GM18505 (cell line): ENCODE results near the gene FNDC3A.

Source experiments
- ATAC-seq: cut with Tn5 transposase; IDR thresholded peaks from one replicate; pipeline ENCODE4 v1.9.1; 2021; ENCODE audit not compliant: unreplicated experiment
- POLR2A ChIP-seq: IDR thresholded peaks from 4 replicates; pipeline ENCODE4 v1.6.1; 2011; ENCODE audit warnings: borderline replicate concordance; ENCODE audit not compliant: insufficient read depth, insufficient read length; ENCODE audit errors: extremely low read depth

The FNDC3A gene

GRCh38 chr13:49190901-49191300, 215.2 kb downstream of the FNDC3A start:
- no peak for TF ChIP-seq POLR2A
- no peak for ATAC-seq

DNA sequence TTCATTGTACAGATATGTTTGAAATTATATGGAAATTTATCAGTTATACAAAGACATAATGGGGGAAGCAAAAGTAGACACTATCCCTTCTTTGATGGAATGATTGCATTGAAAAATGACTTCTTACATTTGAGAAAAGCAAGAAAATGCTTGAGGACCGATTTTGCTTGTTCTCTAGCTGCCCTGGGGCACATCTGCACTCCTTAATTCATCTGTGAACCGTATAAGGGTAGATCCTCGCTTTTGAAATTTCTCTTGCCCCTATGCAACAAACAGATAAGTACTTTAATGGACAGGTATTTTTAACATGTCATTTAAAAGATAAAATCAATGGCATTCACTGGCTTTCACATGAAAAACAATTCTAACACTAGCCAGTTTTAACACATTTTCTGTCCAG, 230.9 kb downstream of the FNDC3A start:
- no peak for TF ChIP-seq POLR2A
- ATAC-seq, result no peak

DNA sequence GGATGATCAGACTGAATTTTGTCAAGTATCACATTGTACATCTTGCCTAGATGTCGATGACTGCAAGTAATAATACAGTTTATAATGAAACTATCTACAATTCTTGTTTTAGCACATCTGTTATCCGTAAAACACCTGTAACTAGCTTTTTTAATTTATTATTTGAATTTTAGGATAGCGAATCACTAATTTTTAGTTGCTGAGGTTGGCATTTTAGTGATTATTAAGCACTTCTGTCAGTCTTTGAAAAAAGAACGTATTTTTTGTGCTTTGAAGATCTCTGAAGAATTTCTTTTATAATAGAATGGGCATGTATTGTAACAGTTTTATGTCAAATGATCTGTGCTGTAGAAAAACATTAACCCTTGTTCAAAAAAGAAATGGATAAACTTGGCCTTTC, 232.9 kb downstream of the FNDC3A start:
- no peak for ATAC-seq
- no peak for TF ChIP-seq POLR2A

GRCh38 chr13:49210114-49210513, 234.4 kb downstream of the FNDC3A start:
- no peak for ATAC-seq
- no peak for TF ChIP-seq POLR2A

GRCh38 chr13:49210669-49211068, 235.0 kb downstream of the FNDC3A start:
- no peak for ATAC-seq
- no peak for TF ChIP-seq POLR2A

- TF ChIP-seq POLR2A, result no peak
- ATAC-seq, result no peak
These were observed 237.8 kb downstream of the FNDC3A start for GRCh38 chr13:49213539-49213938.

DNA sequence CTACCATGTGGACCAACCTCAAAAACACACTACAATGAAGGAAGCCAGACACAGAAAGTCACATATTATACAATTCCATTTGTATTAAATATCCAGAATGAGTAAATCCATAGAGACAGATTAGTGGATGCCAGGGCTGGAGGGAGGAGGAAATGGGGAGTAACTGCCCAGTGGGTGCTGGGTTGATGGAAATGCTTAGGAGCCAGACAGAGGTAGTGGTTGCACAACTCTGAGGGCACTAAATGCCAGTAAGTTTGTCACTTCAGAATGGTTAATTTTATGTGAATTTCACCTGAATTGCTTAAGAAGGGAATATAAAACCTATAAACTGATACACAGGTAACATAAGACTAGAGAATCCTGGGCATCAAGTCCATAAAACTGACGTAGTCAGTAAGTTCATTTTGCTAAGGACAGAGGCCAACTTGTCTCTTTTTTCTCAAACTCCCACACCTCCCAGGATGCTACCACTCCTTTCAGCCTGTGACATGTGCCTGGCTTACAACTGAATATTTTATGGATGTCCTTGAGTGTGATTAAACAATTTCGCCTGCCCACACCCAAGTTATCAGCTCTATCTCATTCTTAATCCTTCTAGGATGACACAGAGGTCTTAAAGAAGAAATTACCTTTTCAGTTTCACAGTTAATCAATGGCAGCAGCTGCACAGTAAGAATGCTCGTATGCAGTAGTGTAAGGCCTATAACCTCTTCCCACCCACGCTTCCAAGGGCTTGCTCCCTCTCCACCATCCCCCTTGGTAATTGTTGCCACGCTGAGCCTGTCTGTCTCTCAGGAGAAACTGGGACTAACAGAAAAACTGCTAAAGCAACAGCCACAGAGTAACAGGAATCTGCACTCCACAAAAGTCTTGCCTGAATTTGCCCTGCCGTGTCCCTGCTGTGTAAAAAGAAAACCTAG, 238.5 kb downstream of the FNDC3A start:
- TF ChIP-seq POLR2A, result no peak
- no peak for ATAC-seq

DNA sequence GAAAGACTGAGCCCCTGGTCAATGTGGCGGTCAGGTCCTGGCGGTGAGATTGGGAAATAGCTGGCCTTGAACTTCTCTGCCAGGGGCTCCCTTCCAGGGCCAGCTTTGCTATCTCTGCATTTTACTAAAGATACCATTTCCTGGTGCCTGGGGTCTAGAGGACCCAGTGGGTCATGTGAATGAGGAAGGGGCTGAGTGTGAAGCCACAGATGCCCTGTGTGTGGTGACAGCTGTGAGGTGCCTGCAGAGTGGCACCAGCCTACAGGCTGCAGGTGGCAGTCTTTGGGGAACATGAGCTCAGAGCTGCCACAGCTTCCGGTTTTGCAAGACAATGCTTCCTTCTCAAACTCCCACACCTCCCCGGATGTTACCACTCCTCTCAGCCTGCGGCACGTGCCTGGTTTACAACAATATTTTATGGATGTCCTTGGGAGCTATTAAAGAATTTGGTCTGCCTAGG, 239.2 kb downstream of the FNDC3A start:
- ATAC-seq, result no peak
- TF ChIP-seq POLR2A, result no peak

- no peak for ATAC-seq
- no peak for TF ChIP-seq POLR2A
These were observed 240.6 kb downstream of the FNDC3A start for GRCh38 chr13:49216334-49216733.

DNA sequence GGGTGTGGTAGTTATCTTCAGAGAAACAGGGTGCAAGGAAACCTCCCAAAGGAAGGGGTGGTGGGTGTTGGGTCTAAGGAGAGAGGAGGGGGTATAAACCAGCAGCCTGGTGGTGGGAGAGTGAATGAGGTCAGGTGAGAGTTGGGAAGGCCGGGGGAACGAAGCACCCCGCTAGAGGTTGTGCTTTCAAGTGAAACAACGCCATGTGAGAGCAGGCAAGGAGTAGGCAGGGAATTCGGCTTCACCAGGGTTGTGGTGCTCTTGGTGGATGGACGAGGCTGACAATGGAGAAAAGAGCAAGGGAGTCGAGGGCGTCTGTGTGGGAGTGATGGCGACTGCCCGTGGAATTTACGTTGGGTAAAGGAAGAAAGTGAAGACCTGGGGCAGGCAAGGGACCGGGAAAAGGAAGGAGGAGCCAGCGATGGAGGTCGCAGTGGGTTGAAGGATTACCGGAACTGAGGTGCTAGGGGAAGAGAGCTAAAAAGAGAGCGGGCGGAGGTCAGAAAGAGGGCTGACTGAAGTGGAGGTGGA, 242.3 kb downstream of the FNDC3A start:
- TF ChIP-seq POLR2A, result no peak
- ATAC-seq, result no peak

DNA sequence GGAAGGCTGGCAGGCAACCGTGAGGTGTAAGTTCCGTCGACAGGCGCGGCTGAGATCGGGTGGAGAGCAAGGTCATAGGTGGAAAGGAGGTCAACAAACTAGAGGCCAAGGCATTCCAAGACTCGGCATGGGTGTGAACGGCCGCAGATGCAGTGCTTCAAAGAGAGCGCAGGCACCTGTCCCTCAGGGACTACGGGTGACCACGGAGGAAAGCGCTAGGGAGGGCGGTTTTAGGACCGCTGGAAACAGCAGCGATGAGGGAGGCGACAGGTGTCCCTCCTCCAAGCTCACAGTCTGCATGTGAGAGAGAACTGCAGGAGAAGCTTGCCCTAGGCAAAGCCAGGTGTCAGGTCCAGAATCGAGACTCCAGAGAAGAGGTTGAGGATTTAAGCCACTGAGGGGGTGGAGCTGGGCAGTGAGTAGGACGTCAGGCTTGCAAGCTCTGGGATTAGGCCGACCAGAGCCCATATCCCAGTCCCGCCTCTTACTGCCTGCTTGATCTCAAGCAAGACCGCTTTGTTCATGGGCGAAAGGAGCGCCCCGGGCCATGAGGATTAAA, 242.9 kb downstream of the FNDC3A start:
- no peak for ATAC-seq
- no peak for TF ChIP-seq POLR2A

DNA sequence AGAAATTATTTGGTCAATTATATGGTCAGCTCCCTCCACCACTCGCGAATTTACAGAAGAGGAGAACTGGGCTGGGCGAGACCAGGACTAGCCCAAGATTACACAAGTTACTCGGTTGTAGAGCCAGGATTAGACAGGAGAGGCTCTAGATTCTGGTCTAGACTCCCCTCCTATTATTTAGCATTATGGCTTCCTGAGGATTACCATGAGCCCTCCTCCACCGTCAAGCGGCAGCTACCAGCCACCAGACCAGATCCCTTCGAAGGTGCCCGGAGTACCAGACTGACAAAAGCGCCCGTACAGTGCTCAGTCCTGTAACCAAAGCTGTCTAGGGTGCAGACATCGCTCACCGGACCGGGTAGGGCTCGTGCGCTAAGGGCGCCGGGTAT, 243.9 kb downstream of the FNDC3A start:
- no peak for ATAC-seq
- TF ChIP-seq POLR2A, result no peak

DNA sequence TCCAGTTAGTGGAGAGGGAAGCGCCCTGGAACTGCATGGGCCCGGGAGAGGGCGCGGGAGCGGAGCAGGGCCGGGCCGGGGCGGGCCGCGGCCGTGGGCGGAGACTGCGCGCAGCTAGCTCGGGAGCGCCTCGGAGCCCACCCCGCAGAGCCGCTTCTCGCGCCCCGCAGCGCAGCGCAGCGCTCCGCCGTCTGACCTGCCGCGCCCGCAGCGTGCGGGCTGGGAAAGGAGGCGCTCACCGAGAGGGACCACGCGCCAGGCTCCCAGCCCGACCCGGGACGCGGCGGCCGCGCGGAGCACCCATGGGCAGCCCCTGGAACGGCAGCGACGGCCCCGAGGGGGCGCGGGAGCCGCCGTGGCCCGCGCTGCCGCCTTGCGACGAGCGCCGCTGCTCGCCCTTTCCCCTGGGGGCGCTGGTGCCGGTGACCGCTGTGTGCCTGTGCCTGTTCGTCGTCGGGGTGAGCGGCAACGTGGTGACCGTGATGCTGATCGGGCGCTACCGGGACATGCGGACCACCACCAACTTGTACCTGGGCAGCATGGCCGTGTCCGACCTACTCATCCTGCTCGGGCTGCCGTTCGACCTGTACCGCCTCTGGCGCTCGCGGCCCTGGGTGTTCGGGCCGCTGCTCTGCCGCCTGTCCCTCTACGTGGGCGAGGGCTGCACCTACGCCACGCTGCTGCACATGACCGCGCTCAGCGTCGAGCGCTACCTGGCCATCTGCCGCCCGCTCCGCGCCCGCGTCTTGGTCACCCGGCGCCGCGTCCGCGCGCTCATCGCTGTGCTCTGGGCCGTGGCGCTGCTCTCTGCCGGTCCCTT, 244.5 kb downstream of the FNDC3A start, which contains the start of gene MLNR:
MLNR (plus strand) TSS at position 303 of the 820 bp plus-strand sequence; CDS start at position 303, 0 bp downstream.
- no peak for TF ChIP-seq POLR2A
- no peak for ATAC-seq

DNA sequence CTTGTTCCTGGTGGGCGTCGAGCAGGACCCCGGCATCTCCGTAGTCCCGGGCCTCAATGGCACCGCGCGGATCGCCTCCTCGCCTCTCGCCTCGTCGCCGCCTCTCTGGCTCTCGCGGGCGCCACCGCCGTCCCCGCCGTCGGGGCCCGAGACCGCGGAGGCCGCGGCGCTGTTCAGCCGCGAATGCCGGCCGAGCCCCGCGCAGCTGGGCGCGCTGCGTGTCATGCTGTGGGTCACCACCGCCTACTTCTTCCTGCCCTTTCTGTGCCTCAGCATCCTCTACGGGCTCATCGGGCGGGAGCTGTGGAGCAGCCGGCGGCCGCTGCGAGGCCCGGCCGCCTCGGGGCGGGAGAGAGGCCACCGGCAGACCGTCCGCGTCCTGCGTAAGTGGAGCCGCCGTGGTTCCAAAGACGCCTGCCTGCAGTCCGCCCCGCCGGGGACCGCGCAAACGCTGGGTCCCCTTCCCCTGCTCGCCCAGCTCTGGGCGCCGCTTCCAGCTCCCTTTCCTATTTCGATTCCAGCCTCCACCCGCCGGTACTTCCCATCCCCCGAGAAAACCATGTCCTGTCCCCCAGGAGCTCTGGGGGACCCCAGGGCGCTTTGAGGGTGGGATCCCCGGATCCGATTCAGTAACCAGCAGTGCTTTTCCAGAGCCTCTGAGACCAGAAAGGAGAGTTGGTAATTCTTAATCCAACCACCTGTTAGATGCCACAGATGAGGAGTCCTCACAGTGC, 245.3 kb downstream of the FNDC3A start:
- no peak for TF ChIP-seq POLR2A
- no peak for ATAC-seq
